ENCODE data around the gene COL4A6. TPM values are rescaled to one million over a fixed set of nuclear protein-coding genes. Genes with fewer than 3 reads are reported as not detected.

COL4A6 gene
- polyA plus RNA-seq, 4 donors = 0.43 to 2.5 TPM; not detected in 2

- DNase-seq = no peak
- 64 to 84% (median 82%) methylated on average over 7 of the region's 7 CpGs for WGBS, 3 donors
- Histone ChIP-seq H3K9me3 (ENCODE audit: control insufficient read depth in 2 of 2, insufficient read depth in 1 of 2, low read depth in 1 of 2, low read length in 1 of 2) (no peaks in the 10 kb centered on the region), H3K36me3 (ENCODE audit: control insufficient read depth in 3 of 3, insufficient read depth in 2 of 3, low read depth in 1 of 3, low read length in 3 of 3) (peaks cover 0 to 29% (median 2%) of the 10 kb centered on the region in 3 donors), H3K4me3 (ENCODE audit: low read depth in 1 of 3, low read length in 3 of 3) (no peak overlapping the region), H3K4me1 (ENCODE audit: control insufficient read depth in 3 of 3, insufficient read depth in 2 of 3, low read depth in 1 of 3, low read length in 2 of 3) (no peaks in the 10 kb centered on the region), H3K27ac (ENCODE audit: low read depth in 1 of 3, low read length in 2 of 3) (no peak overlapping the region), H3K27me3 (ENCODE audit: control insufficient read depth in 3 of 3, insufficient read depth in 3 of 3, low read length in 3 of 3) (no peaks in the 10 kb centered on the region)
- FAIRE-seq = no peak
Measured at GRCh38 chrX:108138814-108139702, 299.2 kb downstream of the COL4A6 start.

DNA sequence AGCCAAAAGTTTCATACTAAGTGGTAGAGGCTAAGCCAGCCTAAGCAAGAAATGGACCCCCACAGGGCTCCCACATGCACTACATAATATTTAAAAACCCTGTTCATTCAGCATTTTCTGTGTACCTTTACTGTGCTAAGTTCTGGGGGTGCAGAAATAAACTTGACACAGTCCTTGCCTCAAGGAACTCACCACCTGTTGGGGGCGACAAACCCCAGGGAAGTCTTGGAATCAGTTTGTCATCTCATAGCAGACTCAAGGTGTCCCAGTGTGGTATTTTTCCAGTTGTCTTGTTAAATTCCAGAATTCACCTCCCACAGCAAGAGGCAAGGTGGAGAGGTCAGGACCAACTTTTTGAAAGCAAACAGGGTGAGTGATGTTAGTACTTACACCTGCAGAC is 303.5 kb downstream of the COL4A6 start:
- no peak for FAIRE-seq

GRCh38 chrX:108132876-108133275 is 305.3 kb downstream of the COL4A6 start:
- no peak for DNase-seq
- Histone ChIP-seq H3K27ac (ENCODE audit: low read depth in 1 of 3, low read length in 2 of 3) (no peak overlapping the region), H3K9me3 (ENCODE audit: control insufficient read depth in 2 of 2, insufficient read depth in 1 of 2, low read depth in 1 of 2, low read length in 1 of 2) (no peaks in the 10 kb centered on the region), H3K4me3 (ENCODE audit: low read depth in 1 of 3, low read length in 3 of 3) (no peak overlapping the region), H3K27me3 (ENCODE audit: control insufficient read depth in 3 of 3, insufficient read depth in 3 of 3, low read length in 3 of 3) (no peaks in the 10 kb centered on the region), H3K36me3 (ENCODE audit: control insufficient read depth in 3 of 3, insufficient read depth in 2 of 3, low read depth in 1 of 3, low read length in 3 of 3) (peaks cover 0 to 7% (median 0%) of the 10 kb centered on the region in 3 donors), H3K4me1 (ENCODE audit: control insufficient read depth in 3 of 3, insufficient read depth in 2 of 3, low read depth in 1 of 3, low read length in 2 of 3) (no peaks in the 10 kb centered on the region)
- whole genome bisulfite sequencing, 3 donors = 77 to 92% (median 81%) methylated on average over 2 of the region's 2 CpGs
- FAIRE-seq = no peak

More for the DNA sequence above, 303.5 kb downstream of the COL4A6 start:
- H3K27ac ChIP-seq (ENCODE audit: low read depth in 1 of 3, low read length in 2 of 3) = no peak overlapping the region
- 67 to 93% (median 86%) methylated on average over 1 of the region's 1 CpG for WGBS, 3 donors
- H3K4me3 ChIP-seq (ENCODE audit: low read depth in 1 of 3, low read length in 3 of 3) = no peak overlapping the region
- H3K9me3 ChIP-seq (ENCODE audit: control insufficient read depth in 2 of 2, insufficient read depth in 1 of 2, low read depth in 1 of 2, low read length in 1 of 2) = no peaks in the 10 kb centered on the region
- no peak for DNase-seq
- H3K36me3 ChIP-seq (ENCODE audit: control insufficient read depth in 3 of 3, insufficient read depth in 2 of 3, low read depth in 1 of 3, low read length in 3 of 3) = peaks cover 0 to 21% (median 2%) of the 10 kb centered on the region in 3 donors
- H3K4me1 ChIP-seq (ENCODE audit: control insufficient read depth in 3 of 3, insufficient read depth in 2 of 3, low read depth in 1 of 3, low read length in 2 of 3) = no peaks in the 10 kb centered on the region
- no peaks in the 10 kb centered on the region for H3K27me3 ChIP-seq (ENCODE audit: control insufficient read depth in 3 of 3, insufficient read depth in 3 of 3, low read length in 3 of 3)

- DNase-seq (no peak), FAIRE-seq (no peak)
- no peak overlapping the region for H3K4me3 ChIP-seq (ENCODE audit: low read depth in 1 of 3, low read length in 3 of 3)
- no peak overlapping the region for H3K27ac ChIP-seq (ENCODE audit: low read depth in 1 of 3, low read length in 2 of 3)
- H3K27me3 ChIP-seq (ENCODE audit: control insufficient read depth in 3 of 3, insufficient read depth in 3 of 3, low read length in 3 of 3) = no peaks in the 10 kb centered on the region
- no peaks in the 10 kb centered on the region for H3K9me3 ChIP-seq (ENCODE audit: control insufficient read depth in 2 of 2, insufficient read depth in 1 of 2, low read depth in 1 of 2, low read length in 1 of 2)
- peaks cover 0 to 2% (median 0%) of the 10 kb centered on the region in 3 donors for H3K36me3 ChIP-seq (ENCODE audit: control insufficient read depth in 3 of 3, insufficient read depth in 2 of 3, low read depth in 1 of 3, low read length in 3 of 3)
- H3K4me1 ChIP-seq (ENCODE audit: control insufficient read depth in 3 of 3, insufficient read depth in 2 of 3, low read depth in 1 of 3, low read length in 2 of 3) = no peaks in the 10 kb centered on the region
- 78 to 99% (median 91%) methylated on average over 8 of the region's 8 CpGs for WGBS, 3 donors
Measured at GRCh38 chrX:108132034-108132433, 306.2 kb downstream of the COL4A6 start.

GRCh38 chrX:108131471-108131870 is 306.8 kb downstream of the COL4A6 start:
- 61 to 75% (median 62%) methylated on average over 2 of the region's 2 CpGs for WGBS, 3 donors
- FAIRE-seq (no peak), DNase-seq (no peak)
- Histone ChIP-seq H3K36me3 (ENCODE audit: control insufficient read depth in 3 of 3, insufficient read depth in 2 of 3, low read depth in 1 of 3, low read length in 3 of 3) (peaks cover 0 to 2% (median 2%) of the 10 kb centered on the region in 3 donors), H3K27me3 (ENCODE audit: control insufficient read depth in 3 of 3, insufficient read depth in 3 of 3, low read length in 3 of 3) (no peaks in the 10 kb centered on the region), H3K4me1 (ENCODE audit: control insufficient read depth in 3 of 3, insufficient read depth in 2 of 3, low read depth in 1 of 3, low read length in 2 of 3) (peaks cover 0 to 3% (median 0%) of the 10 kb centered on the region in 3 donors), H3K9me3 (ENCODE audit: control insufficient read depth in 2 of 2, insufficient read depth in 1 of 2, low read depth in 1 of 2, low read length in 1 of 2) (no peaks in the 10 kb centered on the region), H3K27ac (ENCODE audit: low read depth in 1 of 3, low read length in 2 of 3) (no peak overlapping the region), H3K4me3 (ENCODE audit: low read depth in 1 of 3, low read length in 3 of 3) (no peak overlapping the region)

- H3K27ac ChIP-seq (ENCODE audit: low read depth in 1 of 3, low read length in 2 of 3) = no peak overlapping the region
- peaks cover 0 to 2% (median 2%) of the 10 kb centered on the region in 3 donors for H3K36me3 ChIP-seq (ENCODE audit: control insufficient read depth in 3 of 3, insufficient read depth in 2 of 3, low read depth in 1 of 3, low read length in 3 of 3)
- no peaks in the 10 kb centered on the region for H3K27me3 ChIP-seq (ENCODE audit: control insufficient read depth in 3 of 3, insufficient read depth in 3 of 3, low read length in 3 of 3)
- DNase-seq = no peak
- WGBS, 3 donors = 85 to 97% (median 95%) methylated on average over 1 of the region's 1 CpG
- peaks cover 0 to 3% (median 0%) of the 10 kb centered on the region in 3 donors for H3K4me1 ChIP-seq (ENCODE audit: control insufficient read depth in 3 of 3, insufficient read depth in 2 of 3, low read depth in 1 of 3, low read length in 2 of 3)
- no peak overlapping the region for H3K4me3 ChIP-seq (ENCODE audit: low read depth in 1 of 3, low read length in 3 of 3)
- no peaks in the 10 kb centered on the region for H3K9me3 ChIP-seq (ENCODE audit: control insufficient read depth in 2 of 2, insufficient read depth in 1 of 2, low read depth in 1 of 2, low read length in 1 of 2)
- no peak for FAIRE-seq
Measured at GRCh38 chrX:108130889-108131288, 307.3 kb downstream of the COL4A6 start.

DNA sequence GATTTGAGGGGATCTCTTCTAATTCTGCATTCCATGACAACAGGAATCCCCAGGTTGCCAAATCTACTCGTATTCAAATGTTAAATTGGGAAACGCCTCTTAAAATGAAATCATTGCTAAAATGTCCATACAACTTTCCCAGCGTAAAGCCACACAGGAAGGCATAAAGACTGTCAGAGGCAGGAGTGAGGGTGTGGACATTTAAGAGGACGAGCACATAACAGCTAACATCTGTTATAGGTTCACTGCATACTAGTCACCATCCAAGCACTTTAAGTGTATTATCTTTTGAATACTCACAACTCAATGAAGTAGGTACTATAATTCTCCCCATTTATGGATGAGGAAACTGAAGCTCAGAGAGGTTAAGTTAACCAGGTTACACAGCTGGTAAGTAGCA is 311.1 kb downstream of the COL4A6 start:
- Histone ChIP-seq H3K9me3 (ENCODE audit: control insufficient read depth in 2 of 2, insufficient read depth in 1 of 2, low read depth in 1 of 2, low read length in 1 of 2) (no peaks in the 10 kb centered on the region), H3K4me3 (ENCODE audit: low read depth in 1 of 3, low read length in 3 of 3) (no peak overlapping the region), H3K36me3 (ENCODE audit: control insufficient read depth in 3 of 3, insufficient read depth in 2 of 3, low read depth in 1 of 3, low read length in 3 of 3) (peaks cover 0 to 2% (median 2%) of the 10 kb centered on the region in 3 donors), H3K27me3 (ENCODE audit: control insufficient read depth in 3 of 3, insufficient read depth in 3 of 3, low read length in 3 of 3) (no peaks in the 10 kb centered on the region), H3K27ac (ENCODE audit: low read depth in 1 of 3, low read length in 2 of 3) (peak overlapping the region in 1 of 3 donors; percentile 55), H3K4me1 (ENCODE audit: control insufficient read depth in 3 of 3, insufficient read depth in 2 of 3, low read depth in 1 of 3, low read length in 2 of 3) (peaks cover 0 to 3% (median 0%) of the 10 kb centered on the region in 3 donors)
- DNase-seq (no peak), FAIRE-seq (no peak)
- WGBS, 3 donors = 76 to 89% (median 86%) methylated on average over 4 of the region's 4 CpGs

DNA sequence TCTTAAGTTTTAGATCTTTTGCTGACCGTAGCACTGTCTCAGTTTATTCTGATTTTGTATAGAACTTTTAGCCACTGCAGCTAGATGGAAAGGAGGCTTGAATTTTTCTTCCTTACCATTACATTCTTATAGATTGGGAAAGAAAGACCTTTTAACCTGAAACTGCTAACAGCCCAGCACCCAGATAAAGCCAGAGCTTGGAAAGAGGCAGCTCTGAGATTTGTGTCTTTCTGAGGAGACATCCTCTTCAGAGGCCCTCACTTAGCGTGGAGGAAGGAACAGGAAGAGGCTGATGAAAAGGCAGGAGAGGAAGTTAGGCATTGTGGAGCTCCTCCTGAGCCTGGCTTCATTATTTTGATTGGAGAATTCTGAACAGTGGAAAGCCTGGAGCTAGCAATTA is 311.6 kb downstream of the COL4A6 start:
- Histone ChIP-seq H3K36me3 (ENCODE audit: control insufficient read depth in 3 of 3, insufficient read depth in 2 of 3, low read depth in 1 of 3, low read length in 3 of 3) (peaks cover 0 to 2% (median 0%) of the 10 kb centered on the region in 3 donors), H3K27me3 (ENCODE audit: control insufficient read depth in 3 of 3, insufficient read depth in 3 of 3, low read length in 3 of 3) (no peaks in the 10 kb centered on the region), H3K4me1 (ENCODE audit: control insufficient read depth in 3 of 3, insufficient read depth in 2 of 3, low read depth in 1 of 3, low read length in 2 of 3) (peaks cover 0 to 3% (median 0%) of the 10 kb centered on the region in 3 donors), H3K27ac (ENCODE audit: low read depth in 1 of 3, low read length in 2 of 3) (peak overlapping the region in 1 of 3 donors; percentile 55), H3K4me3 (ENCODE audit: low read depth in 1 of 3, low read length in 3 of 3) (no peak overlapping the region), H3K9me3 (ENCODE audit: control insufficient read depth in 2 of 2, insufficient read depth in 1 of 2, low read depth in 1 of 2, low read length in 1 of 2) (no peaks in the 10 kb centered on the region)
- WGBS, 3 donors = 68 to 91% (median 83%) methylated on average over 2 of the region's 2 CpGs
- DNase-seq (peak in 1 of 2 donors; percentile 17), FAIRE-seq (no peak)
